Ammon's horn (tissue), 1 donor: Measurements from ENCODE around the gene HMG20A.
"Not testable (repeated sequence)": the region's sequence is repeated elsewhere in the genome, so short reads cannot be mapped to it uniquely, and the experiment has no call there.

Experiments
- DNase-seq: peaks from one replicate; pipeline ENCODE4 v3.0.0-alpha.2; 2016; ENCODE audit warnings: low spot score

The HMG20A gene

DNA sequence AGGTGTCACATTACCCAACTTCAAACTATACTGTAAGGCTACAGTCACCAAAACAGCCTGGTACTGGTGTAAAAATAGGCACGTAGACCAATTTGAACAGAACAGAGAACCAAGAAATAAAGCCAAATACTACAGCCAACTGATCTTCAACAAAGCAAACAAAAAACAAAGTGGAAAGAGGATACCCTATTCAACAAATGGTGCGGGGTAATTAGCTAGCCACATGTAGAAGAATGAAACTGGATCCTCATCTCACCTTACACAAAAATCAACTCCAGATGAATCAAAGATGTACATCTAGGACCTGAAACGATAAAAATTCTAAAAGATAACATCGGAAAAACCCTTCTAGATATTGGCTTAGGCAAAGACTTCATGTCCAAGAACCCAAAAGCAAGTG lies 13.8 kb upstream of the HMG20A start:
- no peak for DNase-seq

DNA sequence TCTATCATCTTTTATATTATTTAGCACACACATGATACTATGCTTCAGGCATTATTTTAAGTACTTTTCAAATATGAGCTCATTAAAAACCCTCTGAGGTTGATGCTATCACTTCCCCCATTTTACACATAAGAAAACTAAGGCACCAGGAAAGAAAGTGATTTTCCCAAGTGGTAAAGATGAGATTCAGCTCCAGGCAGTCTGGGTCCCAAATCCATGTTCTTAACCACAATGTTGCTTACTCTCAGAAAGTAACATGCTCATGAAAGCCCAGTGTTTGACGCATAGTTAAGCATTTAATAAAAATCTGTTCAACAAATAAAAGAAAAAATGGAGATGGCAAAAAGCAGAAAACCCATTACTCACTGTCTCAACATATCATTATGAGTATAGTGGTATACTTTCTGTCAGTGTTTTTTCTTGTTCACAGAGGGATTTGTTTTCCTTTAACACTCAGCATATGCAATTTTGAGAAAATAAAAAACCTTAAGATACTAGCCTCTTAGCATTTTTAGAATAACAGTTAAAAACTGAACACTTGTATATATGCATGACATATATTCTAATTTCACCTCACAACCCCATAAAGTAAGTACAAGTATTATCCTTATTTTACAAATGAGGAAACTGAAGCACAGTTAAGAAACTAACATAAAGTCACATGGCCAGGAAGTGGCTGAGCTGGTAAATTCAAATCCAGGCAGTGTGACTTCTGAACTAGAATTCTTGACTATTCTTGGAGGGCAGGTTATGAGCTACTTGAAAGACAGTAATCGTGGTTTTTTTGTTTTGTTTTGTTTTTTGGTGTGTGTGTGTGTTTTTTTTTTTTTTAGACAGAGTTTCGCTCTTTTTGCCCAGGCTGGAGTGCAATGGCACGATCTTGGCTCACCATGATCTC lies 11.2 kb upstream of the HMG20A start:
- peak; percentile 27 for DNase-seq

DNA sequence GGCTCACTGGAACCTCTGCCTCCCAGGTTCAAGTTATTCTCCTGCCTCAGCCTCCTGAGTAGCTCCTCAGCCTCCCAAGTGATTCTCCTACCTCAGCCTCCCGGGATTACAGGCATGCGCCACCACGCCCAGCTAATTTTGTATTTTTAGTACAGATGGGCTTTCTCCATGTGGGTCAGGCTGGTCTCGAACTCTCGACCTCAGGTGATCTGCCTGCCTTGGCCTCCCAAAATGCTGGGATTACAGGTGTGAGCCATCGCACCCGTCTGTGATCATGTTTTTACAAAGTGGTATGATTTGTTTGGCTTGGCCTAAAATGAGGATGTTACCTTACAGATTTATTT lies 10.6 kb upstream of the HMG20A start:
- DNase-seq = not testable (repeated sequence)

DNA sequence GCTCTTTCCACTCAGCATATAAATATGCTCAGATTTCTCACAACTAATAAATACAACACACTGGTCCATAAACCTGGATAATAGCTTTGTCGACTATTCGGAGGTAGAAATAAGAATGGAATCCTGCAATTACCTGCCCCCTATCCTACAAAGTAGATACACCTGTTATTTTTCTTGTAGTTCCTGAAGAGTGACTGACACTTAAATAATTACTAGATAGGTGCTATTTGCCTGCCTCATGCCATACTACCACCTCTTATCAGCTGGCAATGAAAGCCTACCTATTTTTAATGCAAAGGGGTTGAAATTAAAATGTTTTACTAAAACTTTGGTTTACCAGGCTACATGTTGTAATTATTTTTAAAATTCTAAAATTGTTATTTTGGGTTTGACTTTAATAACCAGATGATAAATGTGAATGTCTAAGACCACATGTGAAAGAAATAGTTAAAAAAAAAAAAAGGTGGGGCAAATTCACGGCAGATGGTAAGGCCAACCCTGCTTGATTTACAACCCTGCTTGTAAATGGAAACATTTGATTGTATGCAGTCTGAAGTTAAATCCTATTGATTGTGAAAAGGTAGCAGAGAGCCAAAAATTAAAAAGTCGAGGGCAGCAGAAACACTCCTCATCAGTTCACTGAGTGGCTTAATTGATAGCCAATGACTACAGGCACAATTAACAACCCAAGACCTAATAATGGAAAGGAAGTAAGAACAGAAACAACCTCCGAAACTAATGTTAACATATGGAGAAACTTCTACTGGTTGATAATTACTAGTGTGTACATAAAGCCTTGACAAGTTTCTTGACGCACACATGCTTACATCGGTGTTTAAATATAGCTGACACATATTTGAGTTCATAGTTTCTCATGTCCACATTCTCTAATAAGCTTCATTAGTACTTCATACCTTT lies 9.7 kb upstream of the HMG20A start:
- no peak for DNase-seq

DNA sequence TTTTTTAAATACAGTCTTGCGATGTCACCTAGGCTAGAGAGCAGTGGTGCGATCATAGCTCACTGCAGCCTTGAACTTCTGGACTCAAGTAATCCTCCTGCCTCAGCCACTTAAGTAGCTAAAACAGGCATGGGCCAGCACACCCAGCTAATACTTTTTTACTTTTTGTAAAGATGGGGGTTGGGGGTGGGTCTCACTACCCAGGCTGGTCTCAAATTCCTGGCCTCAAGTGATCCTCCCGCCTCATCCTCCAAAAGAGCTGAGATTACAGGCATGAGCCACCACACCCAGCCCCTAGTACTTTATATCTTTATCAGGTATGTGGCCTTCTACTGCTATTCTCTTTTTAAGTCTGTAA lies 9.1 kb upstream of the HMG20A start:
- DNase-seq = no peak

DNA sequence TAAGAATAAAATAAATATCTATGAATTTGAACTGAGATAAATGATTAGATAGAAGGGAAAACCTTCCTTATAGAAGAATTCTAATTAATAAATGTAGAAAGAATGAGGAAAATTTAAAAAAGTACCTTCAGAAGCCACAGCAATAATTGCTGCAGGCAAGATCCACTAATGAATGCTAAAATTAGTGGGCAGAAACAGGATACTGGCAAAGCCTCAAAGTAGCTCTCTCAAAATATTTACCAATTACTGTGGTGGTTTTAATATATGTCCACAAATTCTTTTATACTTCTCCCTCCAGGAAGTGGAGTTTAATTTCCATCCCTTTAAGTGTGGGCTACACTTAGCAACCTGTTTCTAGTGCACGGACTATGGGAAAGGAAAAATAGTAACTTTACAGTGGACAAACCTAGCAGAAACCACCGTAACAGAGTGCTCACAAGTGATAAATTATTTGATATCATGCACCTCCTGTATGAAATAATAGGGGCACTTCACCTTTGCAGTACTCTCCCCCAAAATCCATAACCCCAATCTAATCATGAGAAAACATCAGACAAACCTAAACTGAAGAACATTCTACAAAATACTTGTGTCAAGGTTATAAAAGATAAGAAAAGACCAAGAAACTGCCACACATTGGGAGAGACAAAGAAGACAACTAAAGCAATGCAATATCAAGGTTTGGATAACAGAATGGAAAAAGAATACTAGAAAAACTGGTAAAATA lies 7.6 kb upstream of the HMG20A start:
- DNase-seq = no peak

DNA sequence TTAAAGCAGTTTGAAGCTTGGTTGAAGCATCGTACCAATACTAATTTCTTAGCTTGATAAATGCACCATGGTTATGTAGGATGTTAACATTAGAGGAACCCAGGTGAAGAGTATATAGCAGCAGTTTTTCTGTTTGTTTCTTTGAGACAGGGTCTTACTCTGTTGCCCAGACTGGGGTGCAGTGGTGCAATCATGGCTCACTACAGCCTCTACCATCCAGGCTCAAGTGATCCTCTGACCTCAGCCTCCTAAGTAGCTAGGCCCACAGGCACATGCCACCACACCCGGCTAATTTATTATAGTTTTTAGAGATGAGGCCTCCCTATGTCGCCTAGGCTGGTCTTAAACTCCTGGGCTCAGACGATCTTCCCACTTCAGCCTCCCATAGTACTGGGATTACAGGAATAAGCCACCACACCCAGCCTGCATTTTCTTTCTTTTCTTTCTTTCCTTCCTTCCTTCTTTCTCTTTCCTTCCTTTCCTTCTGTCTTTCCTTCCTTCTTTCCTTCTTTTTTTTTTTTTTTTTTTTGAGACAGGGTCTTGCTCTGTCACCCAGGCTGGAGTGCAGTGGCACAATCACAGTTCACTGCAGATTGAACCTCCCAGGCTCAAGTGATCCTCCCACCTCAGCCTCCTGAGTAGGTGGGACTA lies 6.9 kb upstream of the HMG20A start:
- DNase-seq = no peak

DNA sequence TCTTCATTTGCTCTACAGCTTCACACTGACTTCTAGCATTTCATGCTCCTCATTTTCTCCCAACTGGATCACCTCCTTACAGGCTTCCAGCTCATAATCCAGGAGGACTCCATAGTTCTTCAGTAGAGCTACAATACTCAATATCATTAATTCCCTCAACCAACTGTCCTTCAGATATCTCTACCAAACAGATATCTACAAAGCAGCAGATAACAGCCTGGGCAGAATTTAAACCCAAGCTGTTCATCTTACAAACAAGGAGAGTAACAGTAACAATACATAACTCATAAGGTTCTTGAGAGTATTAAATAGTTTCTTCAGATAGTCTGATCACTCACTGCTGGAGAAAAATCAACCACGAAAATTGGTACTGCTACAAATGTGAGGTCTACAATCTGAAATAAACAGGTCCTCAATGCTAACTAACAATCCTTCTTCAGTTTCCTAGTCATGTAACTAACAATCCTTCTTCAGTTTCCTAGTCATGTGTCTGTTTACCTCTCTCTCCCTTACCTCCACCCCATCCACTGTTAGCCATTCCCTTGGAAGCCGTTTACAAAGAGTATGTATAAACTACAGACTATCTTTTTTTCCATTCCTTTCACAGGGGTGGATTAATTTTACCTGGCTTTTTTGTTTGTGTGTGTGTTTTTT lies 5.8 kb upstream of the HMG20A start:
- DNase-seq = no peak

DNA sequence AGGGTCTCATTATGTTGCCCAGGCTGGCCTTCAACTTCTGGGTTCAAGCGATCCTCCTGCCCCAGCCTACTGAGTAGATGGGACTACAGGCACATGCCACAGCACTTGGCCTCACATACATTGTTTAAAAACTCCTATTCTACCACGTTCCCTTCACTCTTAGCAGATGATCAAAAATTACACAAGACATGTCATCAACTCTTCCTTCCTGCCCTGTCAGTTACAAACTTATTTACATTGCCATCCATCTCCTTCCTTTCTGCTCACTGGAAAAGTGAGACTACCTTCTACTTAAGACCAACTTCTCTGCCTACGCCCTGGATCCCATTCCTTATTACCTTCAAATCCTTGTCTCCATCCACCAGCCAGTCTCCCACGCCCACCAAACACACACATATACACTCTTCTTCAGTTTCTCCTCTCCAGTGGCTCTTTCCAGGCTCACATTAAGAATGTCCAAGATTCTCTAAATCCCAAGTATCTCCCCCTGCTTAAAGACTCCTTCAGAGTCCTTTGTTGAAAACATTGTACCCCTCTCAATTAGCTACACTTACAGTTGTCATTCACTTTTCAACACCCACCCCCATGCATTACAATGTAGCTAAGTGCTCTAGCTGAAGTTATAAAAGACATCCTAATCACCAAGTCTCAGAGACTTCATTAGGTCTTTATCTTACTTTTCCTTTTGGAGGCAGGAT lies 5.1 kb upstream of the HMG20A start:
- no peak for DNase-seq

DNA sequence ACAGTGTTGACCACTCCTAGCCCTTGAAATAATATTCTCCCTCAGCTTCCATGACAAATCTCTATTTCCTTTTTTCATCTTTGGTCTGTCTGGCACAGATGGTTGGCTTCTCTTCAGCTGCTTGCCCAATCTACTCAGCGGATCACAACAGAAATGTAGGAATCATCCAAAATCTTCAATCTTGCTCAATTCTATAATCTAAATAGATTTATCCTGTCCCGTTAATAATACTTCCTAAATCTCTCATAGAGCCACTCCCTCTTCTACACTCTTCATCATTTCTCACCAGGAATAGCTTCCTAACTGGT lies 4.6 kb upstream of the HMG20A start:
- DNase-seq = no peak

DNA sequence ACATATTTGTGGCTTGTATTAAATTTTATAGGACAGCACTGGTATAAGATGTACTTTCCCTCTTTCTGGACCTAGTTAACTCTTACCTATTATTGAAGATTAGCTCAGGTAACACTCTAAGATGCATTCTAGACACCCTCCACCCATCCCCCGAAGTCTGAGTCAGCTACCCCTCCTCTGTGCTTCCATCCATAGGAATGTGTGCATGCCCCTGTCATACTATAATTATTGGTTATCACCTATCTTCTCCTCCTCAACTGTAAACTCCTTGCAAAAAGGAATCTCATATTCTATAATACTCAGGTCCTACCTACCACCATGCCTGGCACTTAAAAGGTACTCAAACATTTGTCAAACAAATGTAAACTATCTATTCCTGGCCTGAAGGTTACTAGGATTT lies 3.7 kb upstream of the HMG20A start:
- no peak for DNase-seq

DNA sequence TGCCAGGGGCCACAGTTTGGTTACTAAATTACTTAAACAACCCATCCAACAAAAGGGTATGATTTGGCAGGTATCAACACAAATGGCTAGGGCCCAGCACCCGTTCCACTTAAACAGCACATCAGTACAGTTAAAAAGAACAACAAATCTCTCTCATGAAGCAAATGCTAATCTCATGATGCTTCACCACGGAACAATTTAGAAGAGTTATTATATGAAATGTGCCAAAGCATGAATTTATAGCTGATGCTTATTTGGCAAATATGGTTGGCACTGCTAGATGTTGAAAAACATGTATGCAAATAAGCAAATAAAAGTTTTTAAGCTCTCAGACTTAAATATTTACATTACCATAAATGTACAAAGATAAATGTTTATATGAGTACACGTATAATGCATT lies 3.1 kb upstream of the HMG20A start:
- no peak for DNase-seq

DNA sequence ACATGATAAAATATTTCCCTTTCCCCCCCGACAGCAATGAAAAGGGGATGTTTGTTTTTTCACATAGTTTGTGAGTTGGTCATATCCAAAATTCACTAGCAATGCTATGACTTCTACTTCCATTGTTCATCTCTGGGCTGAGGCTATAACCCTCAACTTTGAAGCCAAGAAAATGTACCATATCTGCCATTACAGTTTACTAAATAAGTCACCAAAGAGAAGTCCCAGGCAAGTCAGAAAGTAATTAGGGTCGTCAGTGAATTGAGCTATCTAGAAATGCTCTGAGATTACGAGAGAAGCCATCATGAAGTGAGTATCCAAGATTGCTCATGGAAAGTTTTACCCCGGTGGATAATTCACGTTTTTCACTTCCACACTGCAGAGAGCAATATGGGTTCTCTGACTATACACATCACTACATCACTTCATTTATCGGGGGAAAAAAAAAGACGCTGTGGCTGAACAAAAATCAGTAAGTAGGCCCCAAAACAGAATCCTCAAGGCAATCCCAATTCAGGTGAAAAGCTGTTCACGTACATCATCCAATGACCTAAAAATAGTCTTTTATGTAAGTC lies 2.2 kb upstream of the HMG20A start:
- DNase-seq = no peak

DNA sequence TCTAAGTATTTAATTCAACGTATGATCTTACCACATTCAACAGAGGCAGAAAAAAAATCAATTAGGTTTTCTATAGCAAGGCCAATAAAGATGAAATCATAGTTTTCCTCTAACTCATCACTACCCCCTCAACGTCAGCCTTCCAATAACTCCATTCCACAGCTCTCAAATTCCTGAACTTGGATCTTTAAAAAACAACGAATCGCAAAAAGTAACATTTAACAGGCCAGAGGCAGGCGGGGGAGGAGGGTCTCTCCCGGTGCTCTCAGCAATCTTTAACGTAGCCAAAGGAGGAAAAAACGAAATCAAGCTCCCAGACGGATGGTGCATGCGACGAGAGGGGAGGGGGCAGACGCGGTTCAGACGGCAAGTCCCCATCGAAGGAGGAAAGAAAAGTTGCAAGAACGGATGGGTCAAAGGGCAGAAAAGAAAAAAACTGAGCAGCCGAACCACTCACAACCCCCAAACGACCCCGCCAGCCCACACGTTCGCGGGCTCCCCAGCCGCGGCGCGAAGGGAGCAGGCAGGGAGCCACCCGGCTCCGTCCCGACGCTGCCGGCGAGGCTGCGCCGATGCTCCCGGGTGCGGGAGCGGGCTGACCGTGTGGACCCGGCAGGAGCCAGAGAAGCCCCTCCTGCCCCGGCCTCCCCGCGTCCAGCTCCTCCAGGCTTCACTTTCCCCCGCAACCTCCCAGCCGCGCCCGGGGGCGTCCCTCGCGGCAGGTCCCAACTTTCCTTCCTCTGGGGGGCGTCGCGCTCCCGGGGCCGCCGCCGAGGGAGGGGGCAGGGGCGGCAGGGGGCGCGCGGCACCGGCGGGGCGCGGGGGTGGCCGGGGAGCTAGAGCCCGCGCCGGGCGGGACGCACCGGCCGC lies 1.5 kb upstream of the HMG20A start:
- DNase-seq = peak; percentile 18

DNA sequence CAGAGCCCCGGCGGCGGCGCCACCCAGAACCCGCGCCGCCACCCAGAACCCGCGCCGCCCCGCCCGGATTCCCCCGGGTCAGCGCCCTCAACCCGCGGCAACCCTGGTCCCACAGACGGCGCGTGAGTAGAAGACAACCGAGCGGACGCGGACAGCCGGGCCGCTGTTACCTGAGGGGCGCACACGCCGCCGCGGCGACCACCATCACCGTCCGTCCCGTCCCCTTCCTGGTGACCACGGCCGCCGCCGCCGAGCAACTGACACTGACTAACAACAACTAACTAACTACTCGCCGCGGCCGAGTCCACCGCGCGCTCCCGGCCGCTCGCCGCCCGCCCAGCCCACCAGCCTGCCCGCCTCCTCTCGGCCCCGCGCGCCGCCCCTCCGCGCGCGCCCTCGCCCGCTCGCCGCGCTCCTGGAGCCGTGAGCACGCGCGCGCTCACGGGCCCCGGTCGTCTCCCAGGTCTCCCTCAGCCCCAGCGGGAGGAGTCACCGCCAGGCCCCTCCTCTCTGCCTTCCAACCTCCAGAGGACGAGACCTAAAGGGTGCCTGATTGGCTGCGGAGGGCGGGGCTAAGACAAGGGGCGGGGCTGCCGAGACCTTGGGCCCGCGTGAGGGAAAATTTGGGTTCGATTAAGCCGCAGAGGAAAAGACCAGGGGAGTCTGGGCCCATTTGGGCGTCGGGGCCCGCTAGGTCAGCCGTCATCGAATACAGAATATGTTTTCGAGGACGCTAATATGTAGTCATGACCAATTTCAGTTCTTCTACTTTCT lies 665 bp upstream of the HMG20A start, which contains the start of gene PEAK1:
TSS of gene PEAK1 (minus strand) at position 269 of the 774 bp plus-strand sequence. CDS start 238,178 bp downstream, outside the sequence.
- peak; percentile 99 for DNase-seq

DNA sequence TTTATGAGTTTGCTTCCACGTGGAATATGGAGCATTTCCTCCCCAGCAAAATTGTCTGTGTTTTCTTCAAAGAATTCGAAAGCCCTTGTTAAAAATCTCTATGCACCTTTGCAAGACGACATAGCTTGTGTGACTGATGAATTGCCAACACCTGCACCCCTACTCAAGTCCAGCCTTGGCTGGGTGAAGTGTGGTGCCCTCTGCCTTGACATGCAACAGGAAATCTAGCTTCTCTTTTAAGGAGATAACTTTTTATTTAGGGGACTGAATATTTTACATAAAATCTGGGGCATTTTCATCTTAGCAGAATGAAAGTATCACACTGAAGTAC lies 647 bp downstream of the HMG20A start:
- peak; percentile 19 for DNase-seq

DNA sequence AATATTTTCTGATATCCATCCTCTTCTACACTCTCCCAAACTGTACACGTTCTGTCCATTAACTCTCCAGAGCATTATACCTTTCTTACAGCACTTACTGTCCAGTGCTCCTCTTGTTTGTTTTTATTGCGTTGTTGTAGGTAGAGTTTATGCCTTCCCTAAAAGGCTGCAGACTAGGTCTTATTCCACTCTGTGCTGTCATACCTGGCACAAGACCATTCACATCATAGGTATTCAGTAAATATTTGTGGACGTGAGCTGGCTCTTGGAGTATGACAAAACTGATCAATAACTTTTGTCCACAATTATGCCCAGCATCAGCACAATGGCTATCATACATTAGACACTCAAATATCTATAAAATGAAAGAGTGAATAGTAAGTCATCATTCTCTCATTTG lies 4.4 kb downstream of the HMG20A start:
- DNase-seq = no peak

DNA sequence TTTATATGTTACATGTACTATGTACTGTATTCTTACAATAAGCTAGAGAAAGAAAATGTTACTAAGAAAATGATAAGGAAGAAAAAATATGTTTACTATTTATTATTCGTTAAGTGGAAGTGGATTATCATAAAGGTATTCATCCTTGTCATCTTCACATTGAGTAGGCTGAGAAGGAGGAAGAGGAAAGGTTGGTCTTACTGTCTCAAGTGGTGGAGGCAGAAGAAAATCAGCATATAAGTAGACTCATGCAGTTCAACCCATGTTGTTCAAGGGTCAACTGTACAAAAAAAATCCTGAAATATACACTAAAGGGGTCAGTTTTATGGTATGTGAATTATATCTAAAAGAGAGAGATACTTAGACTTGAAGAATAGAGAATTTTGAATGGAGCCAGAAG lies 5.7 kb downstream of the HMG20A start:
- no peak for DNase-seq

DNA sequence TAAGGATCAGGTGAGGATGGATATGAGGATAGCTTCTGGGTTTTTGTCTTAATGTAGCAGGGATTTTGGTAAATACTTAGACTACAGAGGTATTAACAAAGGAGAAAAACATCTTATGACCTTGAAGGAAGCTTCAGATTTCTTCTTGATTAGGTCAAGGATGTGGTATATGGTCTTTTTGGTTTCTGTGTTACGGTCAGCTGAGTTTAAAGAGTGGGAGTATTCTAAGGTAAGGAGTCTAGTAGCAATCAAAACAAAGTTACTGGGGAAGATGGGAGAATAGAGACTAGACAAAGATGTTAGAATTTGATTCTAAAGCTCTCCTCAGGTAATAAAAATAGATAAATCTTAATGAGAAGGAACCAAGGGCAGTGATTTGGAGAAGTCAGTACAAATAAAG lies 6.2 kb downstream of the HMG20A start:
- DNase-seq = no peak
